H1 (cell line): ENCODE data around the gene APH1A. TPM values are rescaled to one million over a fixed set of nuclear protein-coding genes. Genes with fewer than 3 reads are reported as not detected.

Source experiments
- CTCF ChIA-PET: fragments of 300-600 bp; sonication (Branson Sonifier 250); formaldehyde crosslinking; loops from one replicate; lab custom pipeline; 2021; ENCODE audit not compliant: partially characterized antibody; lab: Charles Lee
- POLR2A ChIA-PET: fragments of 300-600 bp; sonication (Branson Sonifier 250); formaldehyde crosslinking; loops from one replicate; lab custom pipeline; 2021; ENCODE audit warnings: inconsistent platforms; ENCODE audit not compliant: partially characterized antibody; lab: Charles Lee
- DNase-seq, 2 experiments: peaks; one replicate each; pipeline versions ENCODE4 v3.0.0 to v3.0.0-alpha.2; 2010 to 2022; ENCODE audit warnings: low spot score in 2 of 2, low read depth in 1 of 2, mixed read lengths in 1 of 2
- FAIRE-seq: peaks from 2 replicates; lab custom pipeline; 2011; peaks lifted over from hg19 to GRCh38; lab: Jason Lieb, UNC
- H2AFZ ChIP-seq: 2 replicates; pipeline ENCODE4 v1.8.1; 2012; ENCODE audit warnings: low read length, inconsistent platforms
- H2AK5ac ChIP-seq: 2 replicates; pipeline ENCODE4 v1.6.1; 2013; ENCODE audit warnings: low read depth, low read length
- H2BK120ac ChIP-seq: replicated peaks from 2 replicates; pipeline ENCODE3; 2013; ENCODE audit warnings: low read depth, low read length, inconsistent platforms
- H2BK12ac ChIP-seq: 2 replicates; pipeline ENCODE4 v1.6.1; 2013; ENCODE audit warnings: low read depth, low read length
- H2BK15ac ChIP-seq: 2 replicates; pipeline ENCODE4 v1.6.1; 2013; ENCODE audit warnings: low read length
- H2BK20ac ChIP-seq: 2 replicates; pipeline ENCODE4 v1.6.1; 2013; ENCODE audit warnings: low read length
- H2BK5ac ChIP-seq: 2 replicates; pipeline ENCODE4 v1.6.1; 2013; ENCODE audit warnings: low read depth, low read length
- H3K14ac ChIP-seq: 2 replicates; pipeline ENCODE4 v1.6.1; 2013; ENCODE audit warnings: inconsistent platforms; ENCODE audit not compliant: insufficient read length
- H3K18ac ChIP-seq: 2 replicates; pipeline ENCODE4 v1.6.1; 2013; ENCODE audit warnings: low read length; ENCODE audit errors: extremely low read depth
- H3K23ac ChIP-seq: 2 replicates; pipeline ENCODE4 v1.6.1; 2013; ENCODE audit warnings: inconsistent platforms; ENCODE audit not compliant: insufficient read length
- H3K23me2 ChIP-seq: 2 replicates; pipeline ENCODE4 v1.6.1; 2013; ENCODE audit warnings: low read depth, low read length
- H3K27ac ChIP-seq: 2 replicates; pipeline ENCODE4 v1.6.1; 2011; ENCODE audit warnings: low read depth, low read length, inconsistent platforms
- H3K27me3 ChIP-seq, 4 experiments: replicated peaks in 1 of 4; 1 replicate in 1 of 4; 2 replicates in 3 of 4; pipeline versions ENCODE4 v1.6.1 to v1.8.1; 2011 to 2013; ENCODE audit warnings: low read length in 3 of 4, mild to moderate bottlenecking in 3 of 4, inconsistent platforms in 2 of 4, mixed read lengths in 2 of 4, moderate library complexity in 1 of 4; ENCODE audit not compliant: control insufficient read depth in 3 of 4, insufficient read depth in 3 of 4; ENCODE audit errors: extremely low read depth in 1 of 4
- H3K36me3 ChIP-seq, 4 experiments: 2 replicates each; pipeline versions ENCODE4 v1.6.1 to v1.8.1; 2011 to 2013; ENCODE audit warnings: mild to moderate bottlenecking in 4 of 4, low read length in 3 of 4, moderate library complexity in 2 of 4, control low read depth in 1 of 4, inconsistent platforms in 1 of 4; ENCODE audit not compliant: insufficient read depth in 4 of 4, control insufficient read depth in 2 of 4
- H3K4ac ChIP-seq: replicated peaks from 2 replicates; pipeline ENCODE3; 2013; ENCODE audit warnings: low read length, low read depth, mixed read lengths, inconsistent platforms; ENCODE audit not compliant: insufficient read length
- H3K4me1 ChIP-seq, 4 experiments: replicated peaks in 1 of 4; 1 replicate in 1 of 4; 2 replicates in 3 of 4; pipeline versions ENCODE4 v1.6.1 to v1.8.1; 2011 to 2013; ENCODE audit warnings: low read length in 3 of 4, inconsistent platforms in 2 of 4, mixed read lengths in 1 of 4; ENCODE audit not compliant: insufficient read depth in 4 of 4, control insufficient read depth in 3 of 4
- H3K4me2 ChIP-seq, 2 experiments: 2 replicates each; pipeline versions ENCODE4 v1.6.1 to v1.8.1; 2011 to 2013; ENCODE audit warnings: low read depth in 2 of 2, low read length in 2 of 2, control low read depth in 1 of 2, inconsistent platforms in 1 of 2, mild to moderate bottlenecking in 1 of 2; ENCODE audit not compliant: insufficient read depth in 1 of 2
- H3K4me3 ChIP-seq, 4 experiments: fragments of 200-600, 300-600 bp in 1 of 4; sonication (generic), shearing (Covaris generic), sonication (Bioruptor Twin) in 1 of 4; 2 replicates each; pipeline versions ENCODE4 v1.5.1 to v1.8.1; 2011 to 2016; ENCODE audit warnings: low read length in 4 of 4, low read depth in 3 of 4, control low read depth in 2 of 4, inconsistent platforms in 2 of 4, mild to moderate bottlenecking in 2 of 4, mixed read lengths in 1 of 4, moderate library complexity in 1 of 4; ENCODE audit not compliant: insufficient read depth in 2 of 4; ENCODE audit errors: extremely low read depth in 1 of 4
- H3K56ac ChIP-seq: replicated peaks from 2 replicates; pipeline ENCODE3; 2013; ENCODE audit warnings: low read depth, mild to moderate bottlenecking, mixed read lengths, low read length, inconsistent platforms; ENCODE audit not compliant: insufficient read length
- H3K79me1 ChIP-seq: 2 replicates; pipeline ENCODE4 v1.6.1; 2013; ENCODE audit warnings: low read depth, low read length, control low read depth
- H3K79me2 ChIP-seq, 2 experiments: 2 replicates each; pipeline versions ENCODE4 v1.6.1 to v1.8.1; 2012 to 2013; ENCODE audit warnings: low read length in 2 of 2, mild to moderate bottlenecking in 2 of 2, inconsistent platforms in 1 of 2; ENCODE audit not compliant: insufficient read depth in 2 of 2, control insufficient read depth in 1 of 2
- H3K9ac ChIP-seq, 4 experiments: replicated peaks in 1 of 4; 1 replicate in 1 of 4; 2 replicates in 3 of 4; pipeline versions ENCODE4 v1.6.1 to v1.8.1; 2011 to 2013; ENCODE audit warnings: low read depth in 3 of 4, low read length in 3 of 4, control low read depth in 2 of 4, mild to moderate bottlenecking in 2 of 4, moderate library complexity in 2 of 4, inconsistent platforms in 1 of 4; ENCODE audit errors: extremely low read depth in 1 of 4
- H3K9me3 ChIP-seq, 2 experiments: 2 replicates each; pipeline versions ENCODE4 v1.6.1 to v1.8.1; 2012 to 2013; ENCODE audit warnings: mild to moderate bottlenecking in 2 of 2, moderate library complexity in 2 of 2, control low read depth in 1 of 2, inconsistent platforms in 1 of 2, low read depth in 1 of 2, low read length in 1 of 2, mixed read lengths in 1 of 2; ENCODE audit not compliant: insufficient read depth in 2 of 2
- H4K20me1 ChIP-seq, 2 experiments: replicated peaks in 1 of 2; 2 replicates each; pipeline versions ENCODE3 to v1.8.1; 2011 to 2013; ENCODE audit warnings: inconsistent platforms in 2 of 2, low read length in 2 of 2, mild to moderate bottlenecking in 1 of 2; ENCODE audit not compliant: insufficient read depth in 2 of 2, control insufficient read depth in 1 of 2
- H4K5ac ChIP-seq: 2 replicates; pipeline ENCODE4 v1.6.1; 2013; ENCODE audit warnings: low read length, low read depth, mixed read lengths, inconsistent platforms; ENCODE audit not compliant: insufficient read length
- H4K8ac ChIP-seq: 2 replicates; pipeline ENCODE4 v1.8.0; 2013; ENCODE audit warnings: mild to moderate bottlenecking, moderate library complexity, low read length, inconsistent platforms; ENCODE audit not compliant: insufficient read depth; ENCODE audit errors: extremely low read depth
- H4K91ac ChIP-seq: replicated peaks from 2 replicates; pipeline ENCODE3; 2013; ENCODE audit warnings: low read length, mixed read lengths, inconsistent platforms; ENCODE audit not compliant: insufficient read length
- CREB1 ChIP-seq: IDR thresholded peaks from 2 replicates; pipeline ENCODE4 v1.6.1; 2012; ENCODE audit warnings: inconsistent platforms
- CTBP2 ChIP-seq: IDR thresholded peaks from 2 replicates; pipeline ENCODE4 v1.7.0; 2011; ENCODE audit warnings: borderline replicate concordance, mild to moderate bottlenecking, moderate library complexity, mixed read lengths, low read length; ENCODE audit not compliant: insufficient read depth, insufficient read length
- E2F6 ChIP-seq: IDR thresholded peaks from 2 replicates; pipeline ENCODE4 v1.6.1; 2012; ENCODE audit warnings: inconsistent platforms
- KDM1A ChIP-seq: fragments of 200-600, 300-600 bp; sonication (generic); IDR thresholded peaks from 2 replicates; pipeline ENCODE4 v1.7.1; 2016; ENCODE audit warnings: mild to moderate bottlenecking, low read length, borderline replicate concordance
- NANOG ChIP-seq: IDR thresholded peaks from 2 replicates; pipeline ENCODE4 v1.6.1; 2011; ENCODE audit warnings: low read length, low read depth, mild to moderate bottlenecking, inconsistent platforms; ENCODE audit not compliant: insufficient read depth, poor library complexity, severe bottlenecking
- SIN3A ChIP-seq, 2 experiments: IDR thresholded peaks in 1 of 2; conservative IDR thresholded peaks in 1 of 2; 2 replicates each; pipeline ENCODE4 v1.6.1; 2011 to 2012; ENCODE audit warnings: low read length in 2 of 2, improper control_type of control experiment in 1 of 2, low read depth in 1 of 2, mild to moderate bottlenecking in 1 of 2
- SIX5 ChIP-seq: IDR thresholded peaks from 2 replicates; pipeline ENCODE4 v1.6.1; 2011; ENCODE audit warnings: mild to moderate bottlenecking, low read depth, low read length
- SP4 ChIP-seq: IDR thresholded peaks from 2 replicates; pipeline ENCODE4 v1.6.1; 2012; ENCODE audit warnings: low read length, inconsistent platforms
- SUZ12 ChIP-seq: fragments of 200-600 bp; sonication (generic); IDR thresholded peaks from 2 replicates; pipeline ENCODE4 v1.6.1; 2012; ENCODE audit warnings: mild to moderate bottlenecking, inconsistent platforms, low read length, moderate library complexity, mixed read lengths
- TAF7 ChIP-seq: optimal IDR thresholded peaks from 2 replicates; pipeline ENCODE3; 2011; ENCODE audit warnings: low read depth, mild to moderate bottlenecking, inconsistent platforms, low read length, moderate library complexity, borderline replicate concordance
- USF2 ChIP-seq: IDR thresholded peaks from 2 replicates; pipeline ENCODE4 v1.6.1; 2011; ENCODE audit warnings: low read length, improper control_type of control experiment
- WGBS, 2 experiments: shearing (Covaris generic) in 1 of 2; methylation state at CpG; one replicate each; pipeline versions ENCODE4 v1.1.6 to v1.1.7; 2013 to 2015; ENCODE audit warnings: low lambda C conversion rate in 2 of 2, mixed read lengths in 2 of 2, inconsistent platforms in 1 of 2, low coverage in 1 of 2, missing lambda C conversion rate in 1 of 2; ENCODE audit not compliant: insufficient replicate concordance in 2 of 2, insufficient coverage in 1 of 2, insufficient read length in 1 of 2; ENCODE audit errors: extremely low coverage in 1 of 2, missing lambda C conversion rate in 1 of 2; 5-methylcytosine and 5-hydroxymethylcytosine counted together
- polyA plus RNA-seq, 7 experiments: library from polyadenylated mRNA; depleted of rRNA in 3 of 7; stranded (reverse) in 5 of 7; unstranded in 2 of 7; fragments of >200 nt in 5 of 7; fragments of 200-250 nt in 2 of 7; gene quantifications; 1 replicate in 5 of 7; 2 replicates in 1 of 7; 4 replicates in 1 of 7; pipeline versions ENCODE4 v1.2.1 to v1.2.3, GENCODE V29; 2011 to 2013; ENCODE audit warnings: missing spikeins in 2 of 7, mixed read lengths in 2 of 7
- total RNA-seq: library from RNA; stranded (reverse); fragmentation: NEBNext Ultra II Directional; extraction: Animal tissue kit (Norgen Biotek cat#: 25700); gene quantifications from 2 replicates; pipeline ENCODE4 v1.2.1, GENCODE V29; 2021

The APH1A gene
- total and polyA plus RNA-seq, 2 of the 8 experiments (the other 6 are each of a cell fraction or from before 2014, with no cell fraction given): 111 to 183 TPM

- H3K79me1 ChIP-seq: no peaks in the 10 kb centered on the region
- H2AFZ ChIP-seq: no peak overlapping the region
- no peak overlapping the region for H3K18ac ChIP-seq
- H3K14ac ChIP-seq: no peak overlapping the region
- H3K4me2 ChIP-seq: no peak overlapping the region
- WGBS, 2 experiments: no CpG with 5 or more reads among the region's 1 CpG
- H3K23me2 ChIP-seq: no peaks in the 10 kb centered on the region
- no peak overlapping the region for H2BK15ac ChIP-seq
- H3K36me3 ChIP-seq: peaks cover 14 to 61% (median 49%) of the 10 kb centered on the region in 4 experiments
- no peak overlapping the region for H3K56ac ChIP-seq
- no peaks in the 10 kb centered on the region for H3K4me1 ChIP-seq
- H3K79me2 ChIP-seq: peaks cover 0 to 11% of the 10 kb centered on the region in 2 experiments; a peak in 2 of 4 replicates
- no peak overlapping the region for H2BK120ac ChIP-seq
- no peak overlapping the region for H3K4me3 ChIP-seq
- H2BK5ac ChIP-seq: no peak overlapping the region
- no peak overlapping the region for H2AK5ac ChIP-seq
- H3K4ac ChIP-seq: no peak overlapping the region
- POLR2A ChIA-PET: interaction anchor here (1.0 to 4.1 kb wide), 5 partner anchors 8 to 11 kb away, joined by 3 to 17 read pairs (median 3); no protein-coding TSS in a partner anchor
- H4K8ac ChIP-seq: no peak overlapping the region
- no peaks in the 10 kb centered on the region for H3K9me3 ChIP-seq
- no peak for DNase-seq
- no peak overlapping the region for H4K91ac ChIP-seq
- CTCF ChIA-PET: interaction anchor here (0.6 to 1.1 kb wide), 2 partner anchors 11 to 36 kb away, joined by 3 read pairs; no protein-coding TSS in a partner anchor
- H3K23ac ChIP-seq: no peak overlapping the region
- no peak overlapping the region for H3K27ac ChIP-seq
- H3K9ac ChIP-seq: no peak overlapping the region
- H2BK12ac ChIP-seq: no peak overlapping the region
- no peaks in the 10 kb centered on the region for H3K27me3 ChIP-seq
- no peak overlapping the region for H2BK20ac ChIP-seq
- H4K20me1 ChIP-seq: peaks cover 2 to 4% of the 10 kb centered on the region in 2 experiments
- no peak overlapping the region for H4K5ac ChIP-seq
- no peak for FAIRE-seq
- TF ChIP-seq SUZ12 (no peak), USF2 (no peak), KDM1A (no peak), E2F6 (no peak), SIN3A (conservative IDR thresholded peaks at IDR 0.05 in 1 of 2, IDR thresholded peaks at IDR 0.05 in 1 of 2; ENCODE audit: low read depth in 1 of 2, low read length in 2 of 2) (no peak), NANOG (no peak), CTBP2 (no peak), TAF7 (no peak), SIX5 (no peak), SP4 (no peak), CREB1 (no peak)
Observed at GRCh38 chr1:150225546-150225945, 43.3 kb downstream of the APH1A start.
